Measurements from ENCODE around the gene GAB2. TPM values are rescaled to one million over a fixed set of nuclear protein-coding genes. Genes with fewer than 3 reads are reported as not detected.

The GAB2 gene
- total and polyA plus RNA-seq, 2 of the 13 experiments (the other 11 are each of a cell fraction or from before 2014, with no cell fraction given) = 4.1 to 8.6 TPM

DNA sequence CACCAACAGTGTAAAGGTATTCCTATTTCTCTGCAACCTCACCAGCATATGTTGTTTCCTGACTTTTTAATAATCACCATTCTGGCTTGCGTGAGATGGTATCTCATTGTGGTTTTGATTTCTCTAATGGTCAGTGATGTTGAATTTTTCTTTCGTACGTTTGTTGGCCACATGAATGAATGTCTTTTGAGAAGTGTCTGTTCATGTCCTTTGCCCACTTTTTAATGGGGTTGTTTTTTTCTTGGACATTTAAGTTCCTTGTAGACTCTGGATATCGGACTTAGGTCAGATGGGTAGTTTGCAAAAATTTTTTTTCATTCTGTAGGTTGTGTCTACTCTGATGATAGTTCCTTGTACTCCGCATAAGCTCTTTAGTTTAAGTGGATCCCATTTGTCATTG, 206.1 kb downstream of the GAB2 start:
- no peaks in the 10 kb centered on the region for H3K9me3 ChIP-seq (ENCODE audit: low read length)
- H3K9ac ChIP-seq (ENCODE audit: insufficient read depth, low read depth, low read length) = no peak overlapping the region
- ChIA-PET POLR2A (no interaction called here), CTCF (ENCODE audit: low intra/inter-chr PET ratio, low total read pairs) (no interaction called here)
- H3K27me3 ChIP-seq (ENCODE audit: control insufficient read depth in 1 of 2, insufficient read depth in 2 of 2, low read length in 2 of 2) = no peaks in the 10 kb centered on the region
- H3K4me3 ChIP-seq (replicated peaks in 1 of 3; ENCODE audit: insufficient read depth in 1 of 3, low read depth in 2 of 3, low read length in 3 of 3) = no peak overlapping the region
- no peaks in the 10 kb centered on the region for H3K79me2 ChIP-seq (ENCODE audit: insufficient read depth, low read length)
- no peak for DNase-seq (ENCODE audit: low spot score)
- H2AFZ ChIP-seq (ENCODE audit: low read length) = no peak overlapping the region
- 98% methylated on average over 5 of the region's 5 CpGs for WGBS (ENCODE audit: low lambda C conversion rate)
- H3K4me1 ChIP-seq (ENCODE audit: insufficient read depth, low read length) = peaks cover 30% of the 10 kb centered on the region
- no peak overlapping the region for H3K27ac ChIP-seq (ENCODE audit: extremely low read length, insufficient read depth, low read length)
- no peaks in the 10 kb centered on the region for H4K20me1 ChIP-seq (ENCODE audit: insufficient read depth, low read length)
- TF ChIP-seq HCFC1 (IDR thresholded peaks at IDR 0.05; ENCODE audit: low read depth, low read length) (no peak), MATR3 (CRISPR knock-in tag; IDR thresholded peaks at IDR 0.05) (no peak), MEIS1 (CRISPR knock-in tag; IDR thresholded peaks at IDR 0.05; ENCODE audit: borderline replicate concordance) (no peak), ZNF296 (CRISPR knock-in tag; conservative IDR thresholded peaks at IDR 0.05) (no peak), SAP130 (CRISPR knock-in tag; IDR thresholded peaks at IDR 0.05; ENCODE audit: low read depth) (no peak), SP1 (IDR thresholded peaks at IDR 0.05) (no peak), SP1 (CRISPR knock-in tag; IDR thresholded peaks at IDR 0.05) (no peak), CEBPG (CRISPR knock-in tag; IDR thresholded peaks at IDR 0.05) (no peak), ZFP37 (CRISPR knock-in tag; IDR thresholded peaks at IDR 0.05; ENCODE audit: borderline replicate concordance) (no peak), ZNF672 (CRISPR knock-in tag; IDR thresholded peaks at IDR 0.05) (no peak), NFRKB (IDR thresholded peaks at IDR 0.05) (no peak), REL (CRISPR knock-in tag; conservative IDR thresholded peaks at IDR 0.05) (no peak), ZNF558 (CRISPR knock-in tag; IDR thresholded peaks at IDR 0.05; ENCODE audit: borderline replicate concordance) (no peak), SP4 (CRISPR knock-in tag; IDR thresholded peaks at IDR 0.05) (no peak), RARA (CRISPR knock-in tag; IDR thresholded peaks at IDR 0.05) (no peak), SIX1 (CRISPR knock-in tag; IDR thresholded peaks at IDR 0.05; ENCODE audit: borderline replicate concordance) (no peak)
- TF ChIP-seq, protein P1, sequence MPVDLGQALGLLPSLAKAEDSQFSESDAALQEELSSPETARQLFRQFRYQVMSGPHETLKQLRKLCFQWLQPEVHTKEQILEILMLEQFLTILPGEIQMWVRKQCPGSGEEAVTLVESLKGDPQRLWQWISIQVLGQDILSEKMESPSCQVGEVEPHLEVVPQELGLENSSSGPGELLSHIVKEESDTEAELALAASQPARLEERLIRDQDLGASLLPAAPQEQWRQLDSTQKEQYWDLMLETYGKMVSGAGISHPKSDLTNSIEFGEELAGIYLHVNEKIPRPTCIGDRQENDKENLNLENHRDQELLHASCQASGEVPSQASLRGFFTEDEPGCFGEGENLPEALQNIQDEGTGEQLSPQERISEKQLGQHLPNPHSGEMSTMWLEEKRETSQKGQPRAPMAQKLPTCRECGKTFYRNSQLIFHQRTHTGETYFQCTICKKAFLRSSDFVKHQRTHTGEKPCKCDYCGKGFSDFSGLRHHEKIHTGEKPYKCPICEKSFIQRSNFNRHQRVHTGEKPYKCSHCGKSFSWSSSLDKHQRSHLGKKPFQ (CRISPR knock-in tag; IDR thresholded peaks at IDR 0.05; ENCODE audit: insufficient replicate concordance) = no peak
- TF ChIP-seq, protein P2, sequence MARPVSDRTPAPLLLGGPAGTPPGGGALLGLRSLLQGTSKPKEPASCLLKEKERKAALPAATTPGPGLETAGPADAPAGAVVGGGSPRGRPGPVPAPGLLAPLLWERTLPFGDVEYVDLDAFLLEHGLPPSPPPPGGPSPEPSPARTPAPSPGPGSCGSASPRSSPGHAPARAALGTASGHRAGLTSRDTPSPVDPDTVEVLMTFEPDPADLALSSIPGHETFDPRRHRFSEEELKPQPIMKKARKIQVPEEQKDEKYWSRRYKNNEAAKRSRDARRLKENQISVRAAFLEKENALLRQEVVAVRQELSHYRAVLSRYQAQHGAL (CRISPR knock-in tag; IDR thresholded peaks at IDR 0.05; ENCODE audit: not compliant biosample characterization) = no peak
- TF ChIP-seq, protein P3, sequence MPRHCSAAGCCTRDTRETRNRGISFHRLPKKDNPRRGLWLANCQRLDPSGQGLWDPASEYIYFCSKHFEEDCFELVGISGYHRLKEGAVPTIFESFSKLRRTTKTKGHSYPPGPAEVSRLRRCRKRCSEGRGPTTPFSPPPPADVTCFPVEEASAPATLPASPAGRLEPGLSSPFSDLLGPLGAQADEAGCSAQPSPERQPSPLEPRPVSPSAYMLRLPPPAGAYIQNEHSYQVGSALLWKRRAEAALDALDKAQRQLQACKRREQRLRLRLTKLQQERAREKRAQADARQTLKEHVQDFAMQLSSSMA (CRISPR knock-in tag; IDR thresholded peaks at IDR 0.05) = no peak
- intact Hi-C loops (cut with micrococcal nuclease; ENCODE audit: unreplicated experiment) (no loop called here), in situ Hi-C loops (cut with HindIII; ENCODE audit: extremely low pct_ligation_motif_present, low pct_unique_long_range_greater_than_20kb) (no loop called here)
- ATAC-seq = no peak
- no peak overlapping the region for H3K4me2 ChIP-seq (ENCODE audit: low read depth, low read length)
- FAIRE-seq = no peak
- H3K36me3 ChIP-seq (replicated peaks in 1 of 2; ENCODE audit: control insufficient read depth in 1 of 2, insufficient read depth in 2 of 2, low read length in 2 of 2) = peaks cover 9 to 40% of the 10 kb centered on the region in 2 experiments; a peak in 3 of 5 replicates
- BruUV-seq (replicated peaks) = no TSS peak
